H1 (cell line): ENCODE data around the gene GDPD1. TPM values are rescaled to one million over a fixed set of nuclear protein-coding genes. Genes with fewer than 3 reads are reported as not detected.

ENCODE experiments used
- CTCF ChIA-PET: fragments of 300-600 bp; sonication (Branson Sonifier 250); formaldehyde crosslinking; loops from one replicate; lab custom pipeline; 2021; ENCODE audit not compliant: partially characterized antibody; lab: Charles Lee
- POLR2A ChIA-PET: fragments of 300-600 bp; sonication (Branson Sonifier 250); formaldehyde crosslinking; loops from one replicate; lab custom pipeline; 2021; ENCODE audit warnings: inconsistent platforms; ENCODE audit not compliant: partially characterized antibody; lab: Charles Lee
- DNase-seq, 2 experiments: peaks; one replicate each; pipeline versions ENCODE4 v3.0.0 to v3.0.0-alpha.2; 2010 to 2022; ENCODE audit warnings: low spot score in 2 of 2, low read depth in 1 of 2, mixed read lengths in 1 of 2
- FAIRE-seq: peaks from 2 replicates; lab custom pipeline; 2011; peaks lifted over from hg19 to GRCh38; lab: Jason Lieb, UNC
- H2AFZ ChIP-seq: 2 replicates; pipeline ENCODE4 v1.8.1; 2012; ENCODE audit warnings: low read length, inconsistent platforms
- H2AK5ac ChIP-seq: 2 replicates; pipeline ENCODE4 v1.6.1; 2013; ENCODE audit warnings: low read depth, low read length
- H2BK120ac ChIP-seq: replicated peaks from 2 replicates; pipeline ENCODE3; 2013; ENCODE audit warnings: low read depth, low read length, inconsistent platforms
- H2BK12ac ChIP-seq: 2 replicates; pipeline ENCODE4 v1.6.1; 2013; ENCODE audit warnings: low read depth, low read length
- H2BK15ac ChIP-seq: 2 replicates; pipeline ENCODE4 v1.6.1; 2013; ENCODE audit warnings: low read length
- H2BK20ac ChIP-seq: 2 replicates; pipeline ENCODE4 v1.6.1; 2013; ENCODE audit warnings: low read length
- H2BK5ac ChIP-seq: 2 replicates; pipeline ENCODE4 v1.6.1; 2013; ENCODE audit warnings: low read depth, low read length
- H3K14ac ChIP-seq: 2 replicates; pipeline ENCODE4 v1.6.1; 2013; ENCODE audit warnings: inconsistent platforms; ENCODE audit not compliant: insufficient read length
- H3K18ac ChIP-seq: 2 replicates; pipeline ENCODE4 v1.6.1; 2013; ENCODE audit warnings: low read length; ENCODE audit errors: extremely low read depth
- H3K23ac ChIP-seq: 2 replicates; pipeline ENCODE4 v1.6.1; 2013; ENCODE audit warnings: inconsistent platforms; ENCODE audit not compliant: insufficient read length
- H3K23me2 ChIP-seq: 2 replicates; pipeline ENCODE4 v1.6.1; 2013; ENCODE audit warnings: low read depth, low read length
- H3K27ac ChIP-seq: 2 replicates; pipeline ENCODE4 v1.6.1; 2011; ENCODE audit warnings: low read depth, low read length, inconsistent platforms
- H3K27me3 ChIP-seq, 4 experiments: replicated peaks in 1 of 4; 1 replicate in 1 of 4; 2 replicates in 3 of 4; pipeline versions ENCODE4 v1.6.1 to v1.8.1; 2011 to 2013; ENCODE audit warnings: low read length in 3 of 4, mild to moderate bottlenecking in 3 of 4, inconsistent platforms in 2 of 4, mixed read lengths in 2 of 4, moderate library complexity in 1 of 4; ENCODE audit not compliant: control insufficient read depth in 3 of 4, insufficient read depth in 3 of 4; ENCODE audit errors: extremely low read depth in 1 of 4
- H3K36me3 ChIP-seq, 4 experiments: 2 replicates each; pipeline versions ENCODE4 v1.6.1 to v1.8.1; 2011 to 2013; ENCODE audit warnings: mild to moderate bottlenecking in 4 of 4, low read length in 3 of 4, moderate library complexity in 2 of 4, control low read depth in 1 of 4, inconsistent platforms in 1 of 4; ENCODE audit not compliant: insufficient read depth in 4 of 4, control insufficient read depth in 2 of 4
- H3K4ac ChIP-seq: replicated peaks from 2 replicates; pipeline ENCODE3; 2013; ENCODE audit warnings: low read length, low read depth, mixed read lengths, inconsistent platforms; ENCODE audit not compliant: insufficient read length
- H3K4me1 ChIP-seq, 4 experiments: replicated peaks in 1 of 4; 1 replicate in 1 of 4; 2 replicates in 3 of 4; pipeline versions ENCODE4 v1.6.1 to v1.8.1; 2011 to 2013; ENCODE audit warnings: low read length in 3 of 4, inconsistent platforms in 2 of 4, mixed read lengths in 1 of 4; ENCODE audit not compliant: insufficient read depth in 4 of 4, control insufficient read depth in 3 of 4
- H3K4me2 ChIP-seq, 2 experiments: 2 replicates each; pipeline versions ENCODE4 v1.6.1 to v1.8.1; 2011 to 2013; ENCODE audit warnings: low read depth in 2 of 2, low read length in 2 of 2, control low read depth in 1 of 2, inconsistent platforms in 1 of 2, mild to moderate bottlenecking in 1 of 2; ENCODE audit not compliant: insufficient read depth in 1 of 2
- H3K4me3 ChIP-seq, 4 experiments: fragments of 200-600, 300-600 bp in 1 of 4; sonication (generic), shearing (Covaris generic), sonication (Bioruptor Twin) in 1 of 4; 2 replicates each; pipeline versions ENCODE4 v1.5.1 to v1.8.1; 2011 to 2016; ENCODE audit warnings: low read length in 4 of 4, low read depth in 3 of 4, control low read depth in 2 of 4, inconsistent platforms in 2 of 4, mild to moderate bottlenecking in 2 of 4, mixed read lengths in 1 of 4, moderate library complexity in 1 of 4; ENCODE audit not compliant: insufficient read depth in 2 of 4; ENCODE audit errors: extremely low read depth in 1 of 4
- H3K56ac ChIP-seq: replicated peaks from 2 replicates; pipeline ENCODE3; 2013; ENCODE audit warnings: low read depth, mild to moderate bottlenecking, mixed read lengths, low read length, inconsistent platforms; ENCODE audit not compliant: insufficient read length
- H3K79me1 ChIP-seq: 2 replicates; pipeline ENCODE4 v1.6.1; 2013; ENCODE audit warnings: low read depth, low read length, control low read depth
- H3K79me2 ChIP-seq, 2 experiments: 2 replicates each; pipeline versions ENCODE4 v1.6.1 to v1.8.1; 2012 to 2013; ENCODE audit warnings: low read length in 2 of 2, mild to moderate bottlenecking in 2 of 2, inconsistent platforms in 1 of 2; ENCODE audit not compliant: insufficient read depth in 2 of 2, control insufficient read depth in 1 of 2
- H3K9ac ChIP-seq, 4 experiments: replicated peaks in 1 of 4; 1 replicate in 1 of 4; 2 replicates in 3 of 4; pipeline versions ENCODE4 v1.6.1 to v1.8.1; 2011 to 2013; ENCODE audit warnings: low read depth in 3 of 4, low read length in 3 of 4, control low read depth in 2 of 4, mild to moderate bottlenecking in 2 of 4, moderate library complexity in 2 of 4, inconsistent platforms in 1 of 4; ENCODE audit errors: extremely low read depth in 1 of 4
- H3K9me3 ChIP-seq, 2 experiments: 2 replicates each; pipeline versions ENCODE4 v1.6.1 to v1.8.1; 2012 to 2013; ENCODE audit warnings: mild to moderate bottlenecking in 2 of 2, moderate library complexity in 2 of 2, control low read depth in 1 of 2, inconsistent platforms in 1 of 2, low read depth in 1 of 2, low read length in 1 of 2, mixed read lengths in 1 of 2; ENCODE audit not compliant: insufficient read depth in 2 of 2
- H4K20me1 ChIP-seq, 2 experiments: replicated peaks in 1 of 2; 2 replicates each; pipeline versions ENCODE3 to v1.8.1; 2011 to 2013; ENCODE audit warnings: inconsistent platforms in 2 of 2, low read length in 2 of 2, mild to moderate bottlenecking in 1 of 2; ENCODE audit not compliant: insufficient read depth in 2 of 2, control insufficient read depth in 1 of 2
- H4K5ac ChIP-seq: 2 replicates; pipeline ENCODE4 v1.6.1; 2013; ENCODE audit warnings: low read length, low read depth, mixed read lengths, inconsistent platforms; ENCODE audit not compliant: insufficient read length
- H4K8ac ChIP-seq: 2 replicates; pipeline ENCODE4 v1.8.0; 2013; ENCODE audit warnings: mild to moderate bottlenecking, moderate library complexity, low read length, inconsistent platforms; ENCODE audit not compliant: insufficient read depth; ENCODE audit errors: extremely low read depth
- H4K91ac ChIP-seq: replicated peaks from 2 replicates; pipeline ENCODE3; 2013; ENCODE audit warnings: low read length, mixed read lengths, inconsistent platforms; ENCODE audit not compliant: insufficient read length
- ASH2L ChIP-seq: fragments of 200-600, 300-600 bp; sonication (generic); IDR thresholded peaks from one replicate; pipeline ENCODE4 v1.7.1; 2017; ENCODE audit warnings: low read length
- BCL11A ChIP-seq, 2 experiments: IDR thresholded peaks; one replicate each; pipeline ENCODE4 v1.6.1; 2011; ENCODE audit warnings: low read depth in 2 of 2, low read length in 2 of 2, mild to moderate bottlenecking in 2 of 2
- YY1 ChIP-seq: IDR thresholded peaks from 2 replicates; pipeline ENCODE4 v1.6.1; 2011; ENCODE audit warnings: low read depth, mild to moderate bottlenecking, low read length
- WGBS, 2 experiments: shearing (Covaris generic) in 1 of 2; methylation state at CpG; one replicate each; pipeline versions ENCODE4 v1.1.6 to v1.1.7; 2013 to 2015; ENCODE audit warnings: low lambda C conversion rate in 2 of 2, mixed read lengths in 2 of 2, inconsistent platforms in 1 of 2, low coverage in 1 of 2, missing lambda C conversion rate in 1 of 2; ENCODE audit not compliant: insufficient replicate concordance in 2 of 2, insufficient coverage in 1 of 2, insufficient read length in 1 of 2; ENCODE audit errors: extremely low coverage in 1 of 2, missing lambda C conversion rate in 1 of 2; 5-methylcytosine and 5-hydroxymethylcytosine counted together
- polyA plus RNA-seq, 7 experiments: library from polyadenylated mRNA; depleted of rRNA in 3 of 7; stranded (reverse) in 5 of 7; unstranded in 2 of 7; fragments of >200 nt in 5 of 7; fragments of 200-250 nt in 2 of 7; gene quantifications; 1 replicate in 5 of 7; 2 replicates in 1 of 7; 4 replicates in 1 of 7; pipeline versions ENCODE4 v1.2.1 to v1.2.3, GENCODE V29; 2011 to 2013; ENCODE audit warnings: missing spikeins in 2 of 7, mixed read lengths in 2 of 7
- total RNA-seq: library from RNA; stranded (reverse); fragmentation: NEBNext Ultra II Directional; extraction: Animal tissue kit (Norgen Biotek cat#: 25700); gene quantifications from 2 replicates; pipeline ENCODE4 v1.2.1, GENCODE V29; 2021

The GDPD1 gene
- total and polyA plus RNA-seq, 2 of the 8 experiments (the other 6 are each of a cell fraction or from before 2014, with no cell fraction given): 3.2 to 7.7 TPM

DNA sequence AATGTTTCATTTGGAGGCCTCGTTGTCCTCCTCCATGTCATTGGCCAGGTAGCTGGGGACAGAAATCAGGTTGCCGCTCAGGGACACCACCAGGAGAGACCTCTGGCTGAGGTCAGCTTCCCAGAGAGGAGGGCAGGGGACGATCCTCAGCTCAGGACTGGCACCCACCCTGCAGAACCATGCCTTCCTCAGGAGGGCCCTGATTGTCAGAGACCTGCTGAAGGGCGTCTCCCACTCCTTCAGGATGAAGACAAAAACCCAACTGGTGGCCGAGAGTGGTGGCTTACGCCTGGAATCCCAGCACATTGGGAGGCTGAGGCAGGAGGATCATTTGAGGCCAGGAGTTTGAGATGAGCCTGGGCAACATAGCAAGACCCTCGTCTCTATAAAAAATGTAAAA lies 45.2 kb upstream of the GDPD1 start:
- Histone ChIP-seq H3K4me1 (no peaks in the 10 kb centered on the region), H3K36me3 (peaks cover 3 to 36% (median 17%) of the 10 kb centered on the region in 4 experiments), H2BK15ac (no peak overlapping the region), H2BK5ac (no peak overlapping the region), H3K4ac (no peak overlapping the region), H3K23me2 (no peaks in the 10 kb centered on the region), H3K9me3 (peaks cover 0 to 8% of the 10 kb centered on the region in 2 experiments; a peak in 1 of 4 replicates), H3K27ac (no peak overlapping the region), H2AK5ac (no peak overlapping the region), H4K5ac (no peak overlapping the region), H3K9ac (no peak overlapping the region), H2AFZ (no peak overlapping the region), H3K27me3 (no peaks in the 10 kb centered on the region), H3K79me1 (no peaks in the 10 kb centered on the region; the same call in 1 of the 2 replicates), H3K14ac (no peak overlapping the region), H4K8ac (no peak overlapping the region), H2BK20ac (no peak overlapping the region), H3K4me2 (no peak overlapping the region), H3K56ac (no peak overlapping the region), H3K23ac (no peak overlapping the region), H2BK120ac (no peak overlapping the region), H2BK12ac (no peak overlapping the region), H3K18ac (no peak overlapping the region), H4K20me1 (no peaks in the 10 kb centered on the region), H4K91ac (no peak overlapping the region), H3K4me3 (no peak overlapping the region), H3K79me2 (no peaks in the 10 kb centered on the region)
- DNase-seq: no peak
- no peak for FAIRE-seq
- ChIA-PET POLR2A (interaction anchor here (0.6 kb wide), 1 partner anchor 757 kb away, joined by 5 read pairs; no protein-coding TSS in a partner anchor), CTCF (interaction anchor here (1.5 kb wide), 1 partner anchor 9 kb away, joined by 4 read pairs; no protein-coding TSS in a partner anchor)
- 94% methylated on average over 7 of the region's 7 CpGs; no CpG with 5 or more reads in 1 of the 2 experiments for WGBS, 2 experiments
- TF ChIP-seq ASH2L: no peak
- no peak for TF ChIP-seq YY1
- no peak for TF ChIP-seq BCL11A (IDR thresholded peaks at IDR 0.05; ENCODE audit: low read depth in 2 of 2, low read length in 2 of 2)
